Testis (tissue), 2 donors: ENCODE measurements around the gene BCS1L.

Experiments
- CTCF ChIP-seq, 3 experiments: fragments of 450-650 bp in 2 of 3; fragments of 200-600 bp in 1 of 3; sonication (generic) in 1 of 3; IDR thresholded peaks; one replicate each; pipeline ENCODE4 v1.5.1; 2016 to 2019; ENCODE audit warnings: antibody characterized with exemption in 3 of 3, mild to moderate bottlenecking in 2 of 3, moderate library complexity in 1 of 3
- POLR2A ChIP-seq: fragments of 450-650 bp; IDR thresholded peaks from one replicate; pipeline ENCODE4 v1.6.1; 2017; ENCODE audit warnings: antibody characterized with exemption, mild to moderate bottlenecking, moderate library complexity

DNA sequence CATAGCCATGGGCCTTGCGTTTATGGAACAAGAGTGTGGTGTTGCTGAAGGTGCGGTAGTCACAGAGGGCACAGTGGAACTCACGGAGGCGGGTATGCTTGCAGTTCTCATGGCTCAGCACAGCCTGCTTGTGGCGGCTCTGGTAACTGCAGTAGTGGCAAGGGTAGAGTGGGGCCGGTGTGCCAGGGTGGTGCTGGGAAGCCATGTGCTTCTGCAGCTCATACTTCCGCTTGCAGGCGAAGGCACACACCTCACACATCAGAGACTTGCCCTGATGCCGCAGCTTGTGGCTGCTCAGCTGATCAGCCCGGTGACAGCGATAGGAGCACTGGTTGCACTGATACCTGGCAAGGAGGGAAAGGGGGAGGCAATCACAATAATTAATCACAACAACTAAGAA is 14.8 kb upstream of the BCS1L start:
- peak in 1 of 3 experiments; percentile 8 for TF ChIP-seq CTCF (IDR thresholded peaks at IDR 0.05)
- TF ChIP-seq POLR2A, result no peak
